ENCODE data around the gene KMT2A. TPM values are rescaled to one million over a fixed set of nuclear protein-coding genes. Genes with fewer than 3 reads are reported as not detected.
A peak's percentile ranks its signal among the peaks of the same experiment; 100 is the strongest.

The KMT2A gene
- total and polyA plus RNA-seq, 2 donors (not counting 3 experiments of a cell fraction or from before 2014, with no cell fraction given), result 23.5 to 63.9 TPM

GRCh38 chr11:118574636-118575035 is 138.3 kb downstream of the KMT2A start:
- no peaks in the 10 kb centered on the region for H3K9me3 ChIP-seq (replicated peaks; ENCODE audit: control insufficient read depth, insufficient read depth, low read length)
- no peaks in the 10 kb centered on the region for H3K9me1 ChIP-seq (replicated peaks; ENCODE audit: control insufficient read depth, extremely low read depth, insufficient read depth, low read length)
- H2AFZ ChIP-seq (ENCODE audit: low read depth, low read length), result no peak overlapping the region
- peaks cover 71% of the 10 kb centered on the region for H3K79me2 ChIP-seq (ENCODE audit: control insufficient read depth, insufficient read depth, low read length)
- H3K4me2 ChIP-seq (ENCODE audit: insufficient read depth, low read length), result peak overlapping the region; percentile 96
- H3K27ac ChIP-seq (ENCODE audit: insufficient read depth, low read depth, low read length), result no peak overlapping the region
- no peak for TF ChIP-seq POLR2AphosphoS5 (IDR thresholded peaks at IDR 0.05; ENCODE audit: insufficient read depth, low read depth, low read length)
- no peak for TF ChIP-seq FOS (IDR thresholded peaks at IDR 0.05; ENCODE audit: borderline replicate concordance, insufficient read depth, low read length)
- DNase-seq (ENCODE audit: low read depth, low spot score), result no peak
- intact Hi-C loops (cut with micrococcal nuclease), result no loop called here
- ChIA-PET POLR2A (no interaction called here), CTCF (interaction anchor here (0.7 to 1.0 kb wide), 2 partner anchors 20 to 34 kb away, joined by 3 read pairs; no protein-coding TSS in a partner anchor)
- peaks cover 5% of the 10 kb centered on the region for H4K20me1 ChIP-seq (replicated peaks; ENCODE audit: control insufficient read depth, extremely low read depth, insufficient read depth, low read length)
- peaks cover 0 to 2% of the 10 kb centered on the region in 2 experiments for H3K36me3 ChIP-seq (ENCODE audit: control insufficient read depth in 2 of 2, extremely low read depth in 1 of 2, insufficient read depth in 2 of 2, low read length in 2 of 2)
- BruUV-seq (replicated peaks), result no TSS peak
- peaks cover 19% of the 10 kb centered on the region for H3K4me1 ChIP-seq (ENCODE audit: control insufficient read depth, extremely low read depth, insufficient read depth, low read length)
- dilution Hi-C loops (cut with MboI; ENCODE audit: extremely low pct_ligation_motif_present, low sequenced_read_pairs), result no loop called here
- H3K9ac ChIP-seq (replicated peaks; ENCODE audit: extremely low read depth, insufficient read depth, low read length), result no peak overlapping the region
- FAIRE-seq, result no peak
- H3K4me3 ChIP-seq (replicated peaks in 1 of 3; ENCODE audit: insufficient read depth in 1 of 3, low read depth in 1 of 3, low read length in 3 of 3), result peak overlapping the region in 1 of 3 experiments; percentile 90
- H3K27me3 ChIP-seq (ENCODE audit: control insufficient read depth in 2 of 2, insufficient read depth in 2 of 2, low read length in 2 of 2), result no peaks in the 10 kb centered on the region

Other genes starting within 250 kb of the KMT2A start
- 0.35 and 0.39 TPM in 2 replicates for gene JAML, start 211.5 kb upstream of the KMT2A start, total RNA-seq
- gene JAML, start 211.5 kb upstream of the KMT2A start, polyA plus RNA-seq, result 0.04 TPM in 1 of 2 replicates, not detected in the other
- 7.0 and 7.1 TPM in 2 replicates for gene MPZL3, start 184.1 kb upstream of the KMT2A start, total RNA-seq
- 2.5 TPM in 2 replicates for gene MPZL3, start 184.1 kb upstream of the KMT2A start, polyA plus RNA-seq
- gene MPZL2, start 172.2 kb upstream of the KMT2A start, total RNA-seq, result 37.1 and 49.5 TPM in 2 replicates
- gene MPZL2, start 172.2 kb upstream of the KMT2A start, polyA plus RNA-seq, result 16.5 and 21.0 TPM in 2 replicates
- not detected in 2 replicates for gene CD3E, start 131.8 kb upstream of the KMT2A start, total RNA-seq
- not detected in 2 replicates for gene CD3E, start 131.8 kb upstream of the KMT2A start, polyA plus RNA-seq
- gene CD3D, start 93.8 kb upstream of the KMT2A start, total RNA-seq, result not detected in 2 replicates
- gene CD3D, start 93.8 kb upstream of the KMT2A start, polyA plus RNA-seq, result not detected in 2 replicates
- not detected in 2 replicates for gene CD3G, start 92.1 kb upstream of the KMT2A start, total RNA-seq
- gene CD3G, start 92.1 kb upstream of the KMT2A start, polyA plus RNA-seq, result not detected in 2 replicates
- 34.9 and 40.2 TPM in 2 replicates for gene UBE4A, start 76.9 kb upstream of the KMT2A start, total RNA-seq
- 9.6 and 13.3 TPM in 2 replicates for gene UBE4A, start 76.9 kb upstream of the KMT2A start, polyA plus RNA-seq
- gene ATP5MG, start 34.9 kb upstream of the KMT2A start, total RNA-seq, result 211 and 242 TPM in 2 replicates
- 328 and 439 TPM in 2 replicates for gene ATP5MG, start 34.9 kb upstream of the KMT2A start, polyA plus RNA-seq
- 0.60 and 1.1 TPM in 2 replicates for gene TTC36, start 91.0 kb downstream of the KMT2A start, total RNA-seq
- gene TTC36, start 91.0 kb downstream of the KMT2A start, polyA plus RNA-seq, result 0.29 TPM in 1 of 2 replicates, not detected in the other
- gene TMEM25, start 94.7 kb downstream of the KMT2A start, total RNA-seq, result 18.9 and 20.4 TPM in 2 replicates
- gene TMEM25, start 94.7 kb downstream of the KMT2A start, polyA plus RNA-seq, result 34.6 and 42.3 TPM in 2 replicates
- 16.7 and 17.0 TPM in 2 replicates for gene IFT46, start 129.4 kb downstream of the KMT2A start, total RNA-seq
- gene IFT46, start 129.4 kb downstream of the KMT2A start, polyA plus RNA-seq, result 26.5 and 28.7 TPM in 2 replicates
- 168 and 172 TPM in 2 replicates for gene ARCN1, start 135.9 kb downstream of the KMT2A start, total RNA-seq
- gene ARCN1, start 135.9 kb downstream of the KMT2A start, polyA plus RNA-seq, result 180 and 188 TPM in 2 replicates
- 183 and 227 TPM in 2 replicates for gene PHLDB1, start 171.1 kb downstream of the KMT2A start, total RNA-seq
- 99.7 and 109 TPM in 2 replicates for gene PHLDB1, start 171.1 kb downstream of the KMT2A start, polyA plus RNA-seq
- gene TREH, start 243.2 kb downstream of the KMT2A start, total RNA-seq, result not detected in 2 replicates
- not detected in 2 replicates for gene TREH, start 243.2 kb downstream of the KMT2A start, polyA plus RNA-seq